Brain microvascular endothelial cell (primary cell): ENCODE results near the gene KDM6B.

Experiments used
- DNase-seq: peaks from one replicate; pipeline ENCODE4 v3.0.0-alpha.2; 2020
- H3K27ac ChIP-seq: fragments of 250-450 bp; sonication (Bioruptor Pico); 2 replicates; pipeline ENCODE4 v1.5.1; 2020; ENCODE audit warnings: mild to moderate bottlenecking, moderate library complexity
- H3K27me3 ChIP-seq: fragments of 250-450 bp; sonication (Bioruptor Pico); replicated peaks from 2 replicates; pipeline ENCODE4 v1.5.1; 2020; ENCODE audit warnings: mild to moderate bottlenecking
- H3K36me3 ChIP-seq: fragments of 250-450 bp; sonication (Bioruptor Pico); replicated peaks from 2 replicates; pipeline ENCODE4 v1.5.1; 2020; ENCODE audit warnings: mild to moderate bottlenecking
- H3K4me3 ChIP-seq: 2 replicates; pipeline ENCODE4 v1.5.1; 2011; ENCODE audit warnings: low read depth, mild to moderate bottlenecking, control low read depth, low read length, moderate library complexity
- CTCF ChIP-seq: IDR thresholded peaks from 2 replicates; pipeline ENCODE4 v1.5.1; 2011; ENCODE audit warnings: low read depth, mild to moderate bottlenecking, moderate library complexity, low read length, control low read depth, inconsistent platforms; ENCODE audit errors: missing control alignments
- in situ Hi-C: cut with HindIII; loops from 2 replicates; pipeline ENCODE4 v1.10.0; 2017; ENCODE audit warnings: low sequenced_read_pairs, low pct_ligation_motif_present

KDM6B gene

GRCh38 chr17:7825206-7825990 lies 8.6 kb upstream of the KDM6B start:
- Histone ChIP-seq H3K27ac (no peak overlapping the region), H3K27me3 (no peaks in the 10 kb centered on the region), H3K36me3 (no peaks in the 10 kb centered on the region), H3K4me3 (no peak overlapping the region)
- in situ Hi-C loops = no loop called here
- peak; percentile 39 for TF ChIP-seq CTCF
- DNase-seq = no peak

- no peak overlapping the region for H3K27ac ChIP-seq
- H3K4me3 ChIP-seq = no peak overlapping the region
- no peak for TF ChIP-seq CTCF
- H3K27me3 ChIP-seq = no peaks in the 10 kb centered on the region
- H3K36me3 ChIP-seq = no peaks in the 10 kb centered on the region
- in situ Hi-C loops = no loop called here
- no peak for DNase-seq
These were observed 3.4 kb upstream of the KDM6B start for GRCh38 chr17:7830616-7831015.

- Histone ChIP-seq H3K27me3 (no peaks in the 10 kb centered on the region), H3K4me3 (no peak overlapping the region), H3K27ac (no peak overlapping the region), H3K36me3 (no peaks in the 10 kb centered on the region)
- DNase-seq = no peak
- in situ Hi-C loops = no loop called here
- TF ChIP-seq CTCF = no peak
These were observed 2.8 kb upstream of the KDM6B start for GRCh38 chr17:7831233-7831632.

GRCh38 chr17:7832431-7832830 lies 1.6 kb upstream of the KDM6B start:
- in situ Hi-C loops = no loop called here
- Histone ChIP-seq H3K4me3 (no peak overlapping the region), H3K27ac (no peak overlapping the region), H3K27me3 (no peaks in the 10 kb centered on the region), H3K36me3 (no peaks in the 10 kb centered on the region)
- no peak for DNase-seq
- TF ChIP-seq CTCF = no peak

GRCh38 chr17:7833011-7833794 lies 814 bp upstream of the KDM6B start:
- DNase-seq = no peak
- H3K27me3 ChIP-seq = no peaks in the 10 kb centered on the region
- in situ Hi-C loops = no loop called here
- H3K4me3 ChIP-seq = peak overlapping the region; percentile 74
- no peaks in the 10 kb centered on the region for H3K36me3 ChIP-seq
- H3K27ac ChIP-seq = no peak overlapping the region
- no peak for TF ChIP-seq CTCF
